Neural cell (in vitro differentiated cells): ENCODE measurements around the gene PARP3. TPM values are rescaled to one million over a fixed set of nuclear protein-coding genes. Genes with fewer than 3 reads are reported as not detected.

Experiments used
- H2AFZ ChIP-seq: fragments of 200-600, 300-800 bp; sonication (generic), shearing (Covaris generic); 2 replicates; pipeline ENCODE4 v1.6.0; 2014; ENCODE audit warnings: low read depth, mild to moderate bottlenecking, antibody characterized with exemption, low read length, moderate library complexity
- H3F3A ChIP-seq: fragments of 200-600 bp; shearing (Covaris generic); 2 replicates; pipeline ENCODE4 v1.6.1; 2016; ENCODE audit warnings: mild to moderate bottlenecking, moderate library complexity, mixed read lengths, antibody characterized with exemption, low read length; ENCODE audit not compliant: insufficient read depth, poor library complexity, severe bottlenecking
- H3K27ac ChIP-seq: fragments of 200-600, 300-800 bp; sonication (generic), shearing (Covaris generic); 2 replicates; pipeline ENCODE4 v1.5.1; 2014; ENCODE audit warnings: mild to moderate bottlenecking, low read length, moderate library complexity
- H3K27me3 ChIP-seq: fragments of 300-800, 200-600 bp; sonication (generic), shearing (Covaris generic); 2 replicates; pipeline ENCODE4 v1.6.0; 2014; ENCODE audit warnings: mild to moderate bottlenecking, low read depth, low read length, moderate library complexity; ENCODE audit not compliant: insufficient read depth
- H3K36me3 ChIP-seq: fragments of 300-800, 200-600 bp; sonication (generic), shearing (Covaris generic); 2 replicates; pipeline ENCODE4 v1.5.1; 2014; ENCODE audit warnings: mild to moderate bottlenecking, antibody characterized with exemption, low read length, moderate library complexity; ENCODE audit not compliant: insufficient read depth
- H3K4me2 ChIP-seq: fragments of 300-800, 200-600 bp; sonication (generic), shearing (Covaris generic); 2 replicates; pipeline ENCODE4 v1.6.0; 2014; ENCODE audit warnings: mild to moderate bottlenecking, low read length
- H3K4me3 ChIP-seq: fragments of 300-800, 200-600 bp; sonication (generic), shearing (Covaris generic); 2 replicates; pipeline ENCODE4 v1.5.1; 2014; ENCODE audit warnings: mild to moderate bottlenecking, low read length, moderate library complexity
- H3K79me2 ChIP-seq: fragments of 200-600 bp; shearing (Covaris generic); replicated peaks from 2 replicates; pipeline ENCODE4 v1.6.0; 2014; ENCODE audit warnings: mild to moderate bottlenecking, low read length, moderate library complexity; ENCODE audit not compliant: insufficient read depth
- H3K9ac ChIP-seq: fragments of 300-800, 200-600 bp; sonication (generic), shearing (Covaris generic); 2 replicates; pipeline ENCODE4 v1.6.1; 2016; ENCODE audit warnings: mild to moderate bottlenecking, low read length, mixed read lengths
- H3K9me2 ChIP-seq: fragments of 200-600 bp; shearing (Covaris generic); 2 replicates; pipeline ENCODE4 v1.6.1; 2016; ENCODE audit warnings: mild to moderate bottlenecking, low read length, mixed read lengths; ENCODE audit not compliant: insufficient read depth
- H3K9me3 ChIP-seq: fragments of 200-600, 300-800 bp; sonication (generic), shearing (Covaris generic); 2 replicates; pipeline ENCODE4 v1.6.1; 2016; ENCODE audit warnings: mild to moderate bottlenecking, mixed run types, low read length, moderate library complexity, mixed read lengths
- H4K20me1 ChIP-seq: fragments of 200-600 bp; shearing (Covaris generic); 2 replicates; pipeline ENCODE4 v1.6.1; 2016; ENCODE audit warnings: mild to moderate bottlenecking, mixed run types; ENCODE audit not compliant: insufficient read depth
- EP300 ChIP-seq: fragments of 450-650 bp; conservative IDR thresholded peaks from 2 replicates; pipeline ENCODE4 v1.6.1; 2014; ENCODE audit warnings: antibody characterized with exemption, mild to moderate bottlenecking, moderate library complexity; ENCODE audit not compliant: poor library complexity, severe bottlenecking
- EZH2 ChIP-seq: fragments of 200-600, 300-800 bp; shearing (Covaris generic), sonication (generic); IDR thresholded peaks from 2 replicates; pipeline ENCODE4 v1.6.1; 2014; ENCODE audit warnings: antibody characterized with exemption, low read length, borderline replicate concordance, mild to moderate bottlenecking; ENCODE audit not compliant: insufficient read depth, poor library complexity, severe bottlenecking
- MXI1 ChIP-seq: fragments of 450-650 bp; conservative IDR thresholded peaks from 2 replicates; pipeline ENCODE4 v1.6.1; 2014; ENCODE audit warnings: antibody characterized with exemption, mild to moderate bottlenecking; ENCODE audit not compliant: poor library complexity, severe bottlenecking
- POLR2AphosphoS5 ChIP-seq: IDR thresholded peaks from 2 replicates; pipeline ENCODE4 v1.6.1; 2012
- RAD21 ChIP-seq: fragments of 450-650 bp; conservative IDR thresholded peaks from 2 replicates; pipeline ENCODE4 v1.6.1; 2014; ENCODE audit warnings: antibody characterized with exemption, mild to moderate bottlenecking, moderate library complexity
- SMC3 ChIP-seq: fragments of 450-650 bp; conservative IDR thresholded peaks from 2 replicates; pipeline ENCODE4 v1.6.1; 2014; ENCODE audit warnings: antibody characterized with exemption, mild to moderate bottlenecking, moderate library complexity; ENCODE audit not compliant: poor library complexity
- TAF1 ChIP-seq: IDR thresholded peaks from 2 replicates; pipeline ENCODE4 v1.6.1; 2012; ENCODE audit warnings: low read depth
- polyA minus RNA-seq: library from RNA; depleted of rRNA, polyadenylated mRNA; stranded (reverse); fragments of >200 nt; gene quantifications from 2 replicates; pipeline ENCODE4 v1.2.3, GENCODE V29; 2014
- polyA plus RNA-seq: library from polyadenylated mRNA; depleted of rRNA; stranded (reverse); fragments of >200 nt; gene quantifications from 2 replicates; pipeline ENCODE4 v1.2.3, GENCODE V29; 2014
- TF ChIP-seq, protein P1 (sequence below): IDR thresholded peaks from 2 replicates; pipeline ENCODE4 v1.6.1; 2012; ENCODE audit warnings: borderline replicate concordance
- TF ChIP-seq, protein P2 (sequence below): fragments of 450-650 bp; IDR thresholded peaks from 2 replicates; pipeline ENCODE4 v1.5.1; 2014; ENCODE audit warnings: antibody characterized with exemption, mild to moderate bottlenecking, moderate library complexity; ENCODE audit not compliant: poor library complexity, severe bottlenecking

The PARP3 gene
- 5.3 and 5.6 TPM in 2 replicates for polyA plus RNA-seq
- 1.6 and 3.2 TPM in 2 replicates for polyA minus RNA-seq

DNA sequence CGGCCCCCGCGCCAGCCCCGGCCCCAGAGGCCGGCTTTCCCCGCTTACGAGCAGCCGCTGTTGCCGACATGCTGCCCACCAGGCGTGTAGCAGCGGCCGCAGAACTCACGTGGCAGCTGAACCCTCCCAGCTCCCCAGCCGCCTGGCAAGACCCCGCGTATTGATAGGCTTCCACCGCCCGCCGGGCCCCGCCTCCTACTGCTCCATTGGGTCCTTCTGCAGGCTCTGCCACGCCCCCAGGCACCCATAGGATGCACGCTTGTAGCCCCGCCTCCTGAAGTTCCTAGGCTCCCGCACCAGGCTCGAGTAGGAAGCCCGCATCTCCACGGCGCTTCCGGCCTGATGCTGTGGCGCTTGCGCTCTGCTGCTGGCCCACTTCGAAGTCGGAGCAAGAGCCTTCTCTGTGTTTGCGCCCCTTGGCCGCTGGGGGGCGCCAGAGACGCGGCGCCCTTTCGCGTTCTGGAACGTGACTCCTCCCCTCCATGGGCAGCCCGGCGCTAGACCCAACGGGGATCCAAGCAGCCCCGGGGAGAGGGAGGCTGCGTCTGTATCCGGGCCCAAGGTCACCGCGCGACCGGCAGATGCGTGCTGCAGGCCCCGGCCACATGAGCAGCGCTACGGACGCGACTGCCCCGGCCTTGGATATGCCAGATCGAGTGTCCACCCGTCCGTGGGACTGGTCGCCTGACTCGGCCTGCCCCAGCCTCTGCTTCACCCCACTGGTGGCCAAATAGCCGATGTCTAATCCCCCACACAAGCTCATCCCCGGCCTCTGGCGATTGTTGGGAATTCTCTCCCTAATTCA lies at the start of gene PARP3, which contains the start of gene RRP9:
PARP3 (plus strand) TSS at position 566 of the 805 bp plus-strand sequence. CDS start 993 bp downstream, outside the sequence.
RRP9 (minus strand) TSS at position 107 of the 805 bp plus-strand sequence; CDS start at position 70, 37 bp downstream.
- Histone ChIP-seq H2AFZ (peak within 1 kb of the TSS; percentile 81), H3K27me3 (no peaks in the 10 kb centered on the region), H3K9ac (peak within 1 kb of the TSS; percentile 66), H3F3A (no peaks in the 10 kb centered on the region), H4K20me1 (no peaks in the 10 kb centered on the region), H3K4me3 (peak within 1 kb of the TSS; percentile 76), H3K9me2 (no peaks in the 10 kb centered on the region), H3K4me2 (peak within 1 kb of the TSS; percentile 77), H3K9me3 (no peaks in the 10 kb centered on the region), H3K36me3 (no peaks in the 10 kb centered on the region), H3K79me2 (no peaks in the 10 kb centered on the region), H3K27ac (peak within 1 kb of the TSS; percentile 64)
- TF ChIP-seq, protein P1, sequence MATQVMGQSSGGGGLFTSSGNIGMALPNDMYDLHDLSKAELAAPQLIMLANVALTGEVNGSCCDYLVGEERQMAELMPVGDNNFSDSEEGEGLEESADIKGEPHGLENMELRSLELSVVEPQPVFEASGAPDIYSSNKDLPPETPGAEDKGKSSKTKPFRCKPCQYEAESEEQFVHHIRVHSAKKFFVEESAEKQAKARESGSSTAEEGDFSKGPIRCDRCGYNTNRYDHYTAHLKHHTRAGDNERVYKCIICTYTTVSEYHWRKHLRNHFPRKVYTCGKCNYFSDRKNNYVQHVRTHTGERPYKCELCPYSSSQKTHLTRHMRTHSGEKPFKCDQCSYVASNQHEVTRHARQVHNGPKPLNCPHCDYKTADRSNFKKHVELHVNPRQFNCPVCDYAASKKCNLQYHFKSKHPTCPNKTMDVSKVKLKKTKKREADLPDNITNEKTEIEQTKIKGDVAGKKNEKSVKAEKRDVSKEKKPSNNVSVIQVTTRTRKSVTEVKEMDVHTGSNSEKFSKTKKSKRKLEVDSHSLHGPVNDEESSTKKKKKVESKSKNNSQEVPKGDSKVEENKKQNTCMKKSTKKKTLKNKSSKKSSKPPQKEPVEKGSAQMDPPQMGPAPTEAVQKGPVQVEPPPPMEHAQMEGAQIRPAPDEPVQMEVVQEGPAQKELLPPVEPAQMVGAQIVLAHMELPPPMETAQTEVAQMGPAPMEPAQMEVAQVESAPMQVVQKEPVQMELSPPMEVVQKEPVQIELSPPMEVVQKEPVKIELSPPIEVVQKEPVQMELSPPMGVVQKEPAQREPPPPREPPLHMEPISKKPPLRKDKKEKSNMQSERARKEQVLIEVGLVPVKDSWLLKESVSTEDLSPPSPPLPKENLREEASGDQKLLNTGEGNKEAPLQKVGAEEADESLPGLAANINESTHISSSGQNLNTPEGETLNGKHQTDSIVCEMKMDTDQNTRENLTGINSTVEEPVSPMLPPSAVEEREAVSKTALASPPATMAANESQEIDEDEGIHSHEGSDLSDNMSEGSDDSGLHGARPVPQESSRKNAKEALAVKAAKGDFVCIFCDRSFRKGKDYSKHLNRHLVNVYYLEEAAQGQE, result peak; percentile 26
- TF ChIP-seq SMC3 (peak; percentile 90), EZH2 (no peak), POLR2AphosphoS5 (peak; percentile 63), RAD21 (peak; percentile 97), EP300 (peak; percentile 34), TAF1 (peak; percentile 33), MXI1 (peak; percentile 100)
- TF ChIP-seq, protein P2, sequence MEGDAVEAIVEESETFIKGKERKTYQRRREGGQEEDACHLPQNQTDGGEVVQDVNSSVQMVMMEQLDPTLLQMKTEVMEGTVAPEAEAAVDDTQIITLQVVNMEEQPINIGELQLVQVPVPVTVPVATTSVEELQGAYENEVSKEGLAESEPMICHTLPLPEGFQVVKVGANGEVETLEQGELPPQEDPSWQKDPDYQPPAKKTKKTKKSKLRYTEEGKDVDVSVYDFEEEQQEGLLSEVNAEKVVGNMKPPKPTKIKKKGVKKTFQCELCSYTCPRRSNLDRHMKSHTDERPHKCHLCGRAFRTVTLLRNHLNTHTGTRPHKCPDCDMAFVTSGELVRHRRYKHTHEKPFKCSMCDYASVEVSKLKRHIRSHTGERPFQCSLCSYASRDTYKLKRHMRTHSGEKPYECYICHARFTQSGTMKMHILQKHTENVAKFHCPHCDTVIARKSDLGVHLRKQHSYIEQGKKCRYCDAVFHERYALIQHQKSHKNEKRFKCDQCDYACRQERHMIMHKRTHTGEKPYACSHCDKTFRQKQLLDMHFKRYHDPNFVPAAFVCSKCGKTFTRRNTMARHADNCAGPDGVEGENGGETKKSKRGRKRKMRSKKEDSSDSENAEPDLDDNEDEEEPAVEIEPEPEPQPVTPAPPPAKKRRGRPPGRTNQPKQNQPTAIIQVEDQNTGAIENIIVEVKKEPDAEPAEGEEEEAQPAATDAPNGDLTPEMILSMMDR, result peak; percentile 100

DNA sequence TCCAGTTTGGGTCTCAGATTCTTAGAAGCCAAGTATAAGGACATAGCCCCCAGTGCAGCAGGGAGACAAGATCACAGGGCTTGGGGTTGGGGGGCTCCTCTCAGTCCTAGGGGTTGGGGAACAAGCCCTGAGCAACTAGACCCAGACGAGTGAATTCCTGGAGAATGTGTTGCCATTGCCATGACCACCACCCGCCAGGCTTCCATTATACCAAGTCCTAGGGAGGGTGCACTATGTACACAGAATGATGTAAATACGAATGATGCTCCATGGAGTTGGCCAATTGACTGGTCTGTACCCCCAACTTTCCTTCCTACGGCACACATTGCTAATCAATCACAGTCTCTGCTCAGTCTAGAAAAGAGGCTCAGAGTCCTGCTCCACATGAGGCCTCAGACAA lies 47.8 kb upstream of the PARP3 start:
- Histone ChIP-seq H3K27me3 (no peaks in the 10 kb centered on the region), H3K9me3 (no peaks in the 10 kb centered on the region), H3K4me2 (no peak overlapping the region), H3K9me2 (no peaks in the 10 kb centered on the region), H2AFZ (no peak overlapping the region), H3K79me2 (no peaks in the 10 kb centered on the region), H3K9ac (no peak overlapping the region), H4K20me1 (no peaks in the 10 kb centered on the region), H3K27ac (no peak overlapping the region), H3K4me3 (no peak overlapping the region), H3F3A (no peaks in the 10 kb centered on the region), H3K36me3 (no peaks in the 10 kb centered on the region)
- TF ChIP-seq SMC3 (no peak), EZH2 (no peak), EP300 (no peak), RAD21 (no peak), POLR2AphosphoS5 (no peak), MXI1 (no peak), TAF1 (no peak)
- TF ChIP-seq, protein P2, result no peak
- TF ChIP-seq, protein P1, result no peak
